ENCODE measurements around the gene PYGB.
A peak's percentile ranks its signal among the peaks of the same experiment; 100 is the strongest.
"Not testable (repeated sequence)": the region's sequence is repeated elsewhere in the genome, so short reads cannot be mapped to it uniquely, and the experiment has no call there.

Gene PYGB

DNA sequence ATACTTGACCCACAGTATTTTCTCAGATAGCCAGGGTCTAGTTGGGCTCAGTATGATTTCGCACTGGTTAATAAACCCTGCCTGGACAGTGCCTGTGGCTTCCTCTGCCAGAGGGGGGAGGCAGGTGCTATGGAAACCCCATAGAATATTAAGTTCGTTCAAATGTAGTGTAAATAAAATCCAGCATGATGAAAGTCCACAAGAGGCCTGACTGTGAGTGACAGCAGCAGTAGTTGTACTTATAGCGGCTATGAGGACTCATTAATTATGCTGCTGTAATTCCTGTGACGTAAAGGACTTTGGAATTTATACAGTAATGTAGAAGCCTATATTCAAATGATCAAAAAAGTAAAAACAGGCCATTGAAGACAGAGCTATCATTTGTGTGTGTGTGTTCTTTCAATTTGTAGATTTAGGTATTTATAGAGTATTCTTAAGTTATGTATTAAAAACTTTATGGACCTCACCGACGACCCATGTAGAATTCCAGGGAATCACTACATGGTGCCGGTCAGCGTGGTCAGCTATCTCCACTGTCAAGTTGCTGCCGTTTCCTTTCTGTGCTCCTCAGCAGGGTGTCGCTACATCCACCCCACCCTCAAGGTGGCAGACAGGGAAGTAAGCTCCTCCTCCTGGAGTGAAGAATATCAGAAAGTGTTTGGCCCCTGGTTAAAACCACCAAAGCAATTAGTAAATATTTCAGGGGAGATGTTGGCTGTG, 10.0 kb downstream of the PYGB start:
- H3K9me3 Mint-ChIP-seq, result no peaks in the 10 kb centered on the region
- ATAC-seq (no peak), DNase-seq (no peak)
- H3K27ac Mint-ChIP-seq, result no peak overlapping the region
- H3K36me3 Mint-ChIP-seq (ENCODE audit: low read depth), result peaks cover 25% of the 10 kb centered on the region
- peaks cover 39% of the 10 kb centered on the region for H3K4me1 Mint-ChIP-seq
- no peak overlapping the region for H3K4me3 Mint-ChIP-seq
- H3K27me3 Mint-ChIP-seq, result no peaks in the 10 kb centered on the region

- Mint-ChIP-seq H3K27ac (no peak overlapping the region), H3K4me3 (no peak overlapping the region), H3K36me3 (ENCODE audit: low read depth) (peaks cover 22% of the 10 kb centered on the region), H3K4me1 (peaks cover 35% of the 10 kb centered on the region), H3K27me3 (no peaks in the 10 kb centered on the region), H3K9me3 (no peaks in the 10 kb centered on the region)
- ATAC-seq, result no peak
- no peak for DNase-seq
Observed at GRCh38 chr20:25258476-25258805, 10.6 kb downstream of the PYGB start.

- H3K27ac Mint-ChIP-seq, result peak overlapping the region; percentile 77
- H3K4me1 Mint-ChIP-seq, result peaks cover 32% of the 10 kb centered on the region
- H3K27me3 Mint-ChIP-seq, result no peaks in the 10 kb centered on the region
- DNase-seq (no peak), ATAC-seq (no peak)
- peaks cover 22% of the 10 kb centered on the region for H3K36me3 Mint-ChIP-seq (ENCODE audit: low read depth)
- H3K4me3 Mint-ChIP-seq, result no peak overlapping the region
- no peaks in the 10 kb centered on the region for H3K9me3 Mint-ChIP-seq
Observed at GRCh38 chr20:25258828-25259227, 10.9 kb downstream of the PYGB start.

- H3K4me3 Mint-ChIP-seq, result peak overlapping the region; percentile 12
Observed at GRCh38 chr20:25259358-25259757, 11.5 kb downstream of the PYGB start.

DNA sequence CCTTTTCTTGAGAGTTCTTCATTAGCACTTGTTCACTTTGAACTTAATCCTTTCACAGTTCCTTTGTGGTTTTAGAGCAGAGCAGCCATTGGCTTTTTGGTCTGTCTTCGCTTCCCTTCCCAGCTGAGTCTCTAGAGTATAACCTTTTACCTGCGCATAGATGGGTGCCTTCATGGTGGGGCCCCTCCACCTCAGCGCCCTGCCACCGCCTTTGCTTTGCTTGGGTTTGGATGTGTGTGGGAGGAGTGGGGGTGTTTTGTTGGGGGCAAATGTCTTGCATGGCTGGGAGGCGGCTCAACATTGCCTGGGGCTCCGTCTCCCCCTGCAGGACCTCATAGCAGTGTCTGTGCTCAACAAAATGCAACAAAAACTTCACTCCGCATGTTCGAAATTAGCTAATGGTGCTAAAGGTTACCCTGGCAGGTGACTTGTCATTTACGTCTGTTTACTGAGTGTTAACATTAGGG, 11.9 kb downstream of the PYGB start:
- ATAC-seq (peak; percentile 81), DNase-seq (peak; percentile 32)
- Mint-ChIP-seq H3K4me1 (peaks cover 32% of the 10 kb centered on the region), H3K36me3 (ENCODE audit: low read depth) (peaks cover 28% of the 10 kb centered on the region), H3K9me3 (no peaks in the 10 kb centered on the region), H3K27me3 (no peaks in the 10 kb centered on the region), H3K27ac (peak overlapping the region; percentile 77), H3K4me3 (peak overlapping the region; percentile 12)

More at GRCh38 chr20:25259358-25259757, 11.5 kb downstream of the PYGB start:
- Mint-ChIP-seq H3K9me3 (no peaks in the 10 kb centered on the region), H3K36me3 (ENCODE audit: low read depth) (peaks cover 24% of the 10 kb centered on the region), H3K4me1 (peaks cover 32% of the 10 kb centered on the region), H3K27ac (peak overlapping the region; percentile 77), H3K27me3 (no peaks in the 10 kb centered on the region)
- peak; percentile 55 for ATAC-seq
- no peak for DNase-seq

- not testable (repeated sequence) for H3K27ac Mint-ChIP-seq
- H3K4me1 Mint-ChIP-seq, result peaks cover 32% of the 10 kb centered on the region
Observed at GRCh38 chr20:25260770-25261437, 13.0 kb downstream of the PYGB start.

DNA sequence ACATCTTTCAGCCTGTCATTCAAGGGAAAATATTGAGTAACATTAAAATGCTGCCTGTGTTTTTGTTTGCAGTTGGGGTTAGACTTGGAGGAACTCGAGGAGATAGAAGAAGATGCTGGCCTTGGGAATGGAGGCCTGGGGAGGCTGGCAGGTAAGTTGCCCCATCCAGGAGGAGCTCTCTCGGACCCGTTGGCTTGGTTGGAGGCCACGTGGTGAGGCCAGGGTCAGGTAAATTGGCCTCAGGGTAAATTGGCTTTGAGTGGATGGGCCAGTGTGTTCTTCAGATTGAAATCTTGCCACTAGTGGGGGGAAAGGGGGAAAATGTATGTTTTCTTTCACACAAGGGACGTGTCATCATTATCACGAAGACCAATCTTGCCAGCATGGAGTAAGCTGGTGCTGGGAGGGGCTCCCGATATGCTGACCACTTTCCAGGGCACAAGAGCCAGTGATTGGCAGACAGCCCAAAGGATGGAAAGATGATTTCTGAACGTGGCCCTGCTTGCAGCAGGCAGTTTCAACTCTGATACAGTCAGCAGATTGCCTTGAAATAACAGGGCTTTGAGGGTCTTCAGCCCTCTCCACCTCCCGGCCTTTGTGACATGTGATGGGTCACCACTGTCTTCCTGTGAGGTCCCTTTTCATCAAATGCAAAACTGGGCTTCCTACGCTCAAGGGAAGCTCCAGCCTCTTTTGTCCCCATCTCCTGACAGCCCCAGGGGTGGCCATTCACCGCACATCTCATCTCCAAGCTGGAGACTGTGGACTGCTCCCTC, 21.4 kb downstream of the PYGB start:
- DNase-seq (no peak), ATAC-seq (no peak)
- H3K27me3 Mint-ChIP-seq, result no peaks in the 10 kb centered on the region
- H3K9me3 Mint-ChIP-seq, result no peaks in the 10 kb centered on the region
- no peak overlapping the region for H3K4me3 Mint-ChIP-seq
- peaks cover 7% of the 10 kb centered on the region for H3K4me1 Mint-ChIP-seq
- H3K36me3 Mint-ChIP-seq (ENCODE audit: low read depth), result peaks cover 18% of the 10 kb centered on the region
- H3K27ac Mint-ChIP-seq, result no peak overlapping the region

More at GRCh38 chr20:25260770-25261437, 13.0 kb downstream of the PYGB start:
- DNase-seq, H3K27me3 Mint-ChIP-seq, ATAC-seq, H3K9me3 Mint-ChIP-seq: not testable (repeated sequence)
- H3K36me3 Mint-ChIP-seq (ENCODE audit: low read depth), result peaks cover 28% of the 10 kb centered on the region
- peak overlapping the region; percentile 2 for H3K4me3 Mint-ChIP-seq

GRCh38 chr20:25269833-25270170, 21.9 kb downstream of the PYGB start:
- DNase-seq, result no peak
- H3K4me1 Mint-ChIP-seq, result peaks cover 7% of the 10 kb centered on the region
- peaks cover 15% of the 10 kb centered on the region for H3K36me3 Mint-ChIP-seq (ENCODE audit: low read depth)
- no peaks in the 10 kb centered on the region for H3K9me3 Mint-ChIP-seq
- ATAC-seq, result no peak
- no peaks in the 10 kb centered on the region for H3K27me3 Mint-ChIP-seq
- no peak overlapping the region for H3K4me3 Mint-ChIP-seq
- H3K27ac Mint-ChIP-seq, result no peak overlapping the region

- ATAC-seq, result no peak
- Mint-ChIP-seq H3K27me3 (no peaks in the 10 kb centered on the region), H3K36me3 (ENCODE audit: low read depth) (peaks cover 15% of the 10 kb centered on the region), H3K4me1 (peaks cover 7% of the 10 kb centered on the region), H3K4me3 (no peak overlapping the region), H3K27ac (no peak overlapping the region), H3K9me3 (no peaks in the 10 kb centered on the region)
- no peak for DNase-seq
Observed at GRCh38 chr20:25270829-25271251, 23.0 kb downstream of the PYGB start.

GRCh38 chr20:25271486-25272222, 23.8 kb downstream of the PYGB start:
- DNase-seq, result no peak
- Mint-ChIP-seq H3K27ac (no peak overlapping the region), H3K9me3 (no peaks in the 10 kb centered on the region), H3K4me3 (no peak overlapping the region), H3K36me3 (ENCODE audit: low read depth) (peaks cover 15% of the 10 kb centered on the region), H3K27me3 (no peaks in the 10 kb centered on the region), H3K4me1 (peaks cover 7% of the 10 kb centered on the region)
- ATAC-seq, result no peak

DNA sequence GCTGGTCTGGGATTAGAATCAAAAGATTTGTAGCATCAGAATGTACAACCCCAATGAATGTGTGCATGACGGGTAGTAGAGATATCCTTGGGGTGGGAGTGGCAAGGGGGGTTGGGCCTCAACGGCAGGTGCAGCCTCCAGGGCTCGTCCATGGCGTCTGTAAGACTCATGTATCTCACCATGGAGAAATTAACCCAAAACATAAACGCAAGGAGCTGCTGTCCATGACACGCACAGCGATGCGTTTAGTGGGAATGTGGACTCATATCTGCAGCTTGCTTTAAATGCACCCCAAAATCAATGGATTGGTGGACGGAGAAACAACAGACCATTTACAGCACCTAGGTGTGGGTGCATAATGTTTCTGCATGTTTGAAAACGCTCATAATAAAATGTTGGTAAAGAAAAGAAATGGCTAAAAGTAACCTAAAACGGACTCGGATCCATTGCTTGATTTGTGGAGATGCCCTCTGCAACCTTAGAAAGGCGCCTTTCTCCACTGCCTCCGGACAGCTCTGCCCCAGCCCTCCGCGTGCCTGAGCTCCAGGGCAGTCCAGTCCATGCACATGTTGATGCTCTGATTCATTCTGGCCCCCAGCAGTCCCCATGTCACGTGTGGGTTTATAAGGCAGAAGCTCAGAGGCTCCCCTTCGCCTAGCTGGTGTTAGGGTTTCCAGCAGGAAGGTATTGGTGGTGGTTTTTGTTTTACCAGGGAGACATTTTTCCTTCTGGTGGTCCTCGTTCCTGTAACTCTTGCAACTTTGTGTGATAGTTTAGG, 24.5 kb downstream of the PYGB start:
- Mint-ChIP-seq H3K36me3 (ENCODE audit: low read depth) (peaks cover 11% of the 10 kb centered on the region), H3K27ac (no peak overlapping the region), H3K27me3 (no peaks in the 10 kb centered on the region), H3K9me3 (no peaks in the 10 kb centered on the region), H3K4me1 (peaks cover 3% of the 10 kb centered on the region), H3K4me3 (no peak overlapping the region)
- ATAC-seq, result no peak
- DNase-seq, result no peak

DNA sequence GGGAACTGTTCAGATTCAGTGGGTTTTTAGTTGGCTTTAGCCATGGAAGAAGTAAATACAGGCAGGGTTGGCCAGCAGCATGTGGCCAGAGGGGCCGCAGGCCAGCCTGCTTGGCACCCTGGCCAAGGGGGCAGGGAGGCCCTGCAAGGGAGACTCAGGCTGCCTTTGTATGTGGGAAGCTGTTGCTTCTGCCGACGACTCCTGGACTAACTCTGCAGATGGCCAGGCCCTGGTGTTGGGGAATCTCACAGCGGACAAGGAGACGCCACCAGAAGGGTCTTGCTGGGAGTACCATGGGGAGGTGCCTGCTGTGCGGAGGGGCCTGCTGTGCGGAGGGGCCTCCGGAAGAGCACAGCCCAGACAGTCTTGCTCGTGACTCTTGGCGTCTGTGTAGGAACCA, 25.2 kb downstream of the PYGB start:
- Mint-ChIP-seq H3K27ac (no peak overlapping the region), H3K27me3 (no peaks in the 10 kb centered on the region), H3K9me3 (no peaks in the 10 kb centered on the region), H3K4me3 (no peak overlapping the region), H3K4me1 (no peaks in the 10 kb centered on the region), H3K36me3 (ENCODE audit: low read depth) (peaks cover 11% of the 10 kb centered on the region)
- ATAC-seq, result no peak
- DNase-seq, result no peak

DNA sequence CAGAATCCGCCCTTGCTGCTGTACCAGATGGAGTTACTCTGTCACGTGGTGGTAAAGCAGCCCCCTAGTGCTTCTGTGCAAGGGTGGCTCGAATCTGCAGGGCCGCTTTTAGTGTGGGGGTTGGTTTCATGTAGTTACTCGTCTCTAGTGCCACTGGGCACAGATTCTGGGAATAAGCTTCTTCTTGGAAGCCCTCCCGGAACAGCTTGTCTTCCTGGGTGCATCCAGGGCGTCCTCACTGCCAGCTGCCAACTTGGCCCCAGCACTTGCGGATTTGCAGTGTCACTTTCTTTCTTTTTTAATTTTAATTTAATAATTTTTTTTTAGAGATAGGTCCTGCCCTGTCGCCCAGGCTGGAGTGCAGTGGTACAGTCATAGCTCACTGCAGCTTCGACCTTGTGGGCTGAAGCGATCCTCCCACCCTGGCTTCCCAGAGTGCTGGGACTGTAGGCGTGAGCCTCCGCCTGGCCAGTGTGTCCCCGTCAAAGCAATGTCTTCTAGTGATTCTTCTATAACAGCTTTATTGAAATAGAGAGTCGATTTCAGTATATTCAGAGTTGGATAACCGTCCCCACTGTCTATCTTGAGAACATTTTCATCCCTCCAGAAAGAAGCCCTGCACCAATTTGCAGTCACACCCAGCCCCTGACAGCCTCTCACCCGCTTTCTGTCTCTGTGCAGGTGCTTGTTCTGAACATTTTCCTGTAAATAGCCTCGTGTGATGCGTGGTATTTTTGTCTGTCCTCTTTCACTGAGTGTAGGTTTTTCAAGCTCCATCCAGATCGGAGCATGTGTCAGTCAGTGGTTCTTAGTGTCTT, 25.9 kb downstream of the PYGB start:
- Mint-ChIP-seq H3K36me3 (ENCODE audit: low read depth) (peaks cover 11% of the 10 kb centered on the region), H3K9me3 (no peaks in the 10 kb centered on the region), H3K27ac (no peak overlapping the region), H3K4me1 (no peaks in the 10 kb centered on the region), H3K4me3 (no peak overlapping the region), H3K27me3 (no peaks in the 10 kb centered on the region)
- no peak for ATAC-seq
- no peak for DNase-seq

Measured in activated naive CD8-positive, alpha-beta T cell treated with anti-CD3 and anti-CD28 coated beads, Interleukin-2, amount 50 U/mL, for 24 hours (primary cell).